Endothelial cell of umbilical vein (primary cell): ENCODE results near the gene SMG1. TPM values are rescaled to one million over a fixed set of nuclear protein-coding genes. Genes with fewer than 3 reads are reported as not detected.

ENCODE experiments used
- BruUV-seq: library from RNA; stranded (reverse); fragments of 400-500 nt; replicated peaks from 2 replicates; lab custom pipeline; 2021; lab: Mats Ljungman, UMichigan
- CTCF ChIA-PET: fragments of 300-600, 350-600 bp; sonication (Branson Sonifier 250); formaldehyde crosslinking; loops from one replicate; lab custom pipeline; 2021; ENCODE audit warnings: antibody characterized with exemption, inconsistent platforms; lab: Charles Lee
- POLR2A ChIA-PET: fragments of 300-600, 350-600 bp; sonication (Branson Sonifier 250); formaldehyde crosslinking; loops from one replicate; lab custom pipeline; 2021; ENCODE audit warnings: antibody characterized with exemption, inconsistent platforms; lab: Charles Lee
- DNase-seq: peaks from one replicate; pipeline ENCODE4 v3.0.0-alpha.2; 2011; ENCODE audit warnings: low read depth, low spot score
- FAIRE-seq: peaks from 2 replicates; lab custom pipeline; 2011; peaks lifted over from hg19 to GRCh38; lab: Jason Lieb, UNC
- H2AFZ ChIP-seq: 2 replicates; pipeline ENCODE4 v1.6.0; 2012; ENCODE audit warnings: low read depth, low read length, control low read depth, inconsistent platforms
- H3K27ac ChIP-seq: 2 replicates; pipeline ENCODE4 v1.5.1; 2011; ENCODE audit warnings: low read depth, mild to moderate bottlenecking, control low read depth, low read length, moderate library complexity; ENCODE audit not compliant: insufficient read depth
- H3K27me3 ChIP-seq, 2 experiments: 2 replicates each; pipeline versions ENCODE4 v1.6.0 to v1.6.1; 2011; ENCODE audit warnings: low read length in 2 of 2, mixed read lengths in 1 of 2; ENCODE audit not compliant: control insufficient read depth in 2 of 2, insufficient read depth in 2 of 2
- H3K36me3 ChIP-seq, 2 experiments: 2 replicates in 1 of 2; 3 replicates in 1 of 2; pipeline ENCODE4 v1.5.1; 2011; ENCODE audit warnings: low read length in 2 of 2, mild to moderate bottlenecking in 1 of 2, moderate library complexity in 1 of 2; ENCODE audit not compliant: control insufficient read depth in 2 of 2, insufficient read depth in 2 of 2; ENCODE audit errors: extremely low read depth in 1 of 2
- H3K4me1 ChIP-seq: 3 replicates; pipeline ENCODE4 v1.5.1; 2011; ENCODE audit warnings: mild to moderate bottlenecking, low read length; ENCODE audit not compliant: control insufficient read depth, insufficient read depth; ENCODE audit errors: extremely low read depth
- H3K4me2 ChIP-seq: 2 replicates; pipeline ENCODE4 v1.6.1; 2011; ENCODE audit warnings: low read length, control low read depth, mixed read lengths; ENCODE audit not compliant: insufficient read depth
- H3K4me3 ChIP-seq, 3 experiments: fragments of 200-600 bp in 1 of 3; sonication (generic), shearing (Covaris generic) in 1 of 3; replicated peaks in 1 of 3; 2 replicates each; pipeline ENCODE4 v1.5.1; 2011 to 2016; ENCODE audit warnings: control low read depth in 3 of 3, low read length in 3 of 3, mild to moderate bottlenecking in 2 of 3, inconsistent platforms in 1 of 3, low read depth in 1 of 3, moderate library complexity in 1 of 3; ENCODE audit not compliant: insufficient read depth in 1 of 3
- H3K79me2 ChIP-seq: 2 replicates; pipeline ENCODE4 v1.6.0; 2012; ENCODE audit warnings: low read length, inconsistent platforms; ENCODE audit not compliant: control insufficient read depth, insufficient read depth
- H3K9ac ChIP-seq: replicated peaks from 2 replicates; pipeline ENCODE3; 2011; ENCODE audit warnings: low read length, control low read depth; ENCODE audit not compliant: insufficient read depth; ENCODE audit errors: extremely low read depth
- H3K9me1 ChIP-seq: replicated peaks from 3 replicates; pipeline ENCODE4 v1.6.0; 2011; ENCODE audit warnings: mild to moderate bottlenecking, low read length; ENCODE audit not compliant: control insufficient read depth, insufficient read depth; ENCODE audit errors: extremely low read depth
- H3K9me3 ChIP-seq: replicated peaks from 2 replicates; pipeline ENCODE4 v1.5.1; 2012; ENCODE audit warnings: low read length, inconsistent platforms; ENCODE audit not compliant: control insufficient read depth, insufficient read depth
- H4K20me1 ChIP-seq: replicated peaks from 2 replicates; pipeline ENCODE3; 2011; ENCODE audit warnings: mild to moderate bottlenecking, low read length; ENCODE audit not compliant: control insufficient read depth, insufficient read depth; ENCODE audit errors: extremely low read depth
- CTCF ChIP-seq, 2 donors: IDR thresholded peaks; 1 replicate in 1 of 2; 2 replicates in 1 of 2; pipeline ENCODE4 v1.5.1; 2011; ENCODE audit warnings: low read length in 2 of 2, mild to moderate bottlenecking in 2 of 2, moderate library complexity in 2 of 2, control low read depth in 1 of 2, inconsistent platforms in 1 of 2, low read depth in 1 of 2; ENCODE audit not compliant: insufficient read depth in 1 of 2; ENCODE audit errors: extremely low read depth in 1 of 2
- EZH2 ChIP-seq: IDR thresholded peaks from 2 replicates; pipeline ENCODE4 v1.6.1; 2012; ENCODE audit warnings: borderline replicate concordance, low read depth, mild to moderate bottlenecking, moderate library complexity, low read length, inconsistent platforms; ENCODE audit not compliant: severe bottlenecking
- FOS ChIP-seq: IDR thresholded peaks from 2 replicates; pipeline ENCODE4 v1.6.1; 2011; ENCODE audit warnings: mild to moderate bottlenecking, low read length, moderate library complexity, borderline replicate concordance; ENCODE audit not compliant: insufficient read depth
- GATA2 ChIP-seq: IDR thresholded peaks from 2 replicates; pipeline ENCODE4 v1.7.0; 2011; ENCODE audit warnings: low read depth, mild to moderate bottlenecking, moderate library complexity, mixed read lengths, low read length; ENCODE audit not compliant: insufficient read length, insufficient read depth
- JUN ChIP-seq: IDR thresholded peaks from 2 replicates; pipeline ENCODE4 v1.6.1; 2011; ENCODE audit warnings: borderline replicate concordance, low read depth; ENCODE audit not compliant: insufficient read length, insufficient read depth
- MAX ChIP-seq: IDR thresholded peaks from 2 replicates; pipeline ENCODE4 v1.6.1; 2011; ENCODE audit not compliant: insufficient read depth, insufficient read length
- MYC ChIP-seq: IDR thresholded peaks from one replicate; pipeline ENCODE4 v1.6.1; 2011; ENCODE audit warnings: mild to moderate bottlenecking, low read depth, low read length
- POLR2A ChIP-seq: IDR thresholded peaks from 2 replicates; pipeline ENCODE4 v1.6.1; 2012; ENCODE audit warnings: low read depth, mild to moderate bottlenecking, control low read depth, low read length
- POLR2AphosphoS5 ChIP-seq: IDR thresholded peaks from 2 replicates; pipeline ENCODE4 v1.6.1; 2012; ENCODE audit warnings: low read depth, mild to moderate bottlenecking, control low read depth, low read length, moderate library complexity; ENCODE audit not compliant: insufficient read depth
- dilution Hi-C: fragments of 300-500 bp; cut with MboI; formaldehyde crosslinking; loops from one replicate; pipeline ENCODE4 v1.15.0; 2019; ENCODE audit warnings: low sequenced_read_pairs; ENCODE audit not compliant: extremely low pct_ligation_motif_present
- intact Hi-C: fragments of 100-400 bp; cut with micrococcal nuclease; formaldehyde crosslinking; loops from one replicate; pipeline ENCODE4 v1.10.0; 2022
- polyA plus RNA-seq, 4 experiments: library from polyadenylated mRNA; depleted of rRNA in 3 of 4; stranded (reverse) in 3 of 4; unstranded in 1 of 4; fragments of >200 nt; gene quantifications; 2 replicates each; pipeline versions ENCODE4 v1.2.1 to v1.2.3, GENCODE V29; 2011 to 2012; ENCODE audit warnings: missing spikeins in 1 of 4
- total RNA-seq: library from RNA; stranded (reverse); gene quantifications from 2 replicates; pipeline ENCODE4 v1.2.3, GENCODE V29; 2021

Gene SMG1
- total and polyA plus RNA-seq, 2 donors (not counting 3 experiments of a cell fraction or from before 2014, with no cell fraction given) = 14.0 to 90.8 TPM

GRCh38 chr16:18933501-18933900 lies 7.3 kb upstream of the SMG1 start:
- CTCF ChIA-PET = interaction anchor here (2.0 kb wide), 1 partner anchor 19 kb away, joined by 5 read pairs; no protein-coding TSS in a partner anchor
- intact Hi-C loops = no loop called here
- TF ChIP-seq POLR2A = no peak
- no peak for TF ChIP-seq MAX
- TF ChIP-seq FOS = no peak
- TF ChIP-seq MYC = no peak
- TF ChIP-seq EZH2 = no peak

GRCh38 chr16:18932243-18932987 lies 6.2 kb upstream of the SMG1 start:
- no peak for TF ChIP-seq MYC
- TF ChIP-seq CTCF (IDR thresholded peaks at IDR 0.05; ENCODE audit: extremely low read depth in 1 of 2, insufficient read depth in 1 of 2, low read depth in 1 of 2, low read length in 2 of 2) = no peak
- no peak for TF ChIP-seq FOS
- no peak for TF ChIP-seq GATA2
- TF ChIP-seq EZH2 = no peak
- no peak for TF ChIP-seq MAX
- no peak for TF ChIP-seq POLR2AphosphoS5
- TF ChIP-seq JUN = no peak
- TF ChIP-seq POLR2A = no peak
- FAIRE-seq (no peak), DNase-seq (no peak)
- dilution Hi-C loops = no loop called here
- Histone ChIP-seq H3K9ac (no peak overlapping the region), H3K9me1 (no peaks in the 10 kb centered on the region), H3K36me3 (no peaks in the 10 kb centered on the region), H4K20me1 (no peaks in the 10 kb centered on the region), H3K27ac (no peak overlapping the region), H3K9me3 (no peaks in the 10 kb centered on the region), H3K4me3 (no peak overlapping the region), H3K79me2 (no peaks in the 10 kb centered on the region), H3K4me1 (no peaks in the 10 kb centered on the region), H3K27me3 (peaks cover 0 to 2% of the 10 kb centered on the region in 2 experiments), H2AFZ (no peak overlapping the region), H3K4me2 (no peak overlapping the region)
- CTCF ChIA-PET = interaction anchor here (0.7 to 2.0 kb wide), 2 partner anchors 14 to 20 kb away, joined by 3 to 5 read pairs; no protein-coding TSS in a partner anchor
- no TSS peak for BruUV-seq
- intact Hi-C loops = no loop called here
- POLR2A ChIA-PET = no interaction called here

More at GRCh38 chr16:18933501-18933900, 7.3 kb upstream of the SMG1 start:
- no peak overlapping the region for H3K27ac ChIP-seq
- dilution Hi-C loops = no loop called here
- no peak overlapping the region for H3K9ac ChIP-seq
- BruUV-seq = no TSS peak
- FAIRE-seq (no peak), DNase-seq (no peak)
- H3K4me1 ChIP-seq = no peaks in the 10 kb centered on the region
- no peaks in the 10 kb centered on the region for H3K36me3 ChIP-seq
- H3K4me2 ChIP-seq = no peak overlapping the region
- H4K20me1 ChIP-seq = no peaks in the 10 kb centered on the region
- H2AFZ ChIP-seq = no peak overlapping the region
- H3K79me2 ChIP-seq = no peaks in the 10 kb centered on the region
- H3K27me3 ChIP-seq = peaks cover 0 to 2% of the 10 kb centered on the region in 2 experiments
- H3K4me3 ChIP-seq = no peak overlapping the region
- no peaks in the 10 kb centered on the region for H3K9me3 ChIP-seq
- H3K9me1 ChIP-seq = no peaks in the 10 kb centered on the region
- POLR2A ChIA-PET = no interaction called here
